ENCODE data around the gene FHL1.

The FHL1 gene

DNA sequence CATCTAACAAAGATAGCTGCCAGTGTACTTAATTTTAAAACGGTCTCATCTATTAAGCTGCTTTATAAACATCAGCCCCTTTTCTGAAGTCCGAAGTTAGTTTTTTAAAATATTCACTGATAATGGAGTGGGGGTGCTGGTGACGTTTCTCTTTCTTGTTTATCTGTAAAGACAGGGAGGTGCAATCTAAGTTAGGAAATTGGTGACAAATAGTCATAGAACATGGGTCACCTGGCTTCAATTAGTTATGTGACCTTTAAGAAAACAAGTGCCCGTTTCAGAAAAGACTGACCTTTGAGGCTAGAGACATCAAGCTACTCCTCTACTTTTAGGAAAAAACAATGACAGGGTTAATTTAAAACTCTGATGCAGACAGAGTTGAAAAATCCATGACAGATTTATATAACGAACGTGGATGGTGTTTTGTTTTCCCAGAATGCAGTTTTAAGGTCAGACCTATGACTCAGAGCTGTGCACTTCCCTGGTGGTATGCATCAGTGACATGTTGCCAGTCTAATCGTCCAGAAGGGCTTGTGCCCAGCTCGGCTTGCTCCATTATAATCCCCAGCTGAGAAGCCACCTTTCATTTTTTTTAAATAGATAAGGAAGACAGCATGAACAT is 38.2 kb downstream of the FHL1 start:
- no peak for DNase-seq (ENCODE audit: low read depth in 3 of 3)

GRCh38 chrX:136186023-136186413 is 38.7 kb downstream of the FHL1 start:
- DNase-seq (ENCODE audit: low read depth in 3 of 3), result no peak

DNA sequence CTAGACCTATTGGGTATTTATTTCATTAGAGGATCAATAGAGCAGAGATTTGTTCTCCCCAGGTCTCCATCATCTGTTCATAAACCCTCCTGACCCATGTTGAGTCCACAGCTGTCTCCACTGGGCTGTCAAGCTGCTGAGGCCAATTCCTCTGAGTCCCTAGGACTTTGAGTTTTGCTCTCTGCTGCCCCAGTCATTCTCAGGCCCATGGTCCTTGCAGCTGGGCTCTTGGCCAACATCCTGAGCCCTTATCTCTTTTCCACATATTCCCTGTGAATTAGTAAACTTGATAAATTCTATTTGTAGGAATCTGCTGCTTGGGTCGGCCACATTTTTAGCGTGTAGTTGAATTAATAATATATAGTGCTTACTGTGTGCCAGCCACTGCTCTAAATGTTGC is 41.9 kb downstream of the FHL1 start:
- DNase-seq (ENCODE audit: low read depth in 3 of 3), result no peak

DNA sequence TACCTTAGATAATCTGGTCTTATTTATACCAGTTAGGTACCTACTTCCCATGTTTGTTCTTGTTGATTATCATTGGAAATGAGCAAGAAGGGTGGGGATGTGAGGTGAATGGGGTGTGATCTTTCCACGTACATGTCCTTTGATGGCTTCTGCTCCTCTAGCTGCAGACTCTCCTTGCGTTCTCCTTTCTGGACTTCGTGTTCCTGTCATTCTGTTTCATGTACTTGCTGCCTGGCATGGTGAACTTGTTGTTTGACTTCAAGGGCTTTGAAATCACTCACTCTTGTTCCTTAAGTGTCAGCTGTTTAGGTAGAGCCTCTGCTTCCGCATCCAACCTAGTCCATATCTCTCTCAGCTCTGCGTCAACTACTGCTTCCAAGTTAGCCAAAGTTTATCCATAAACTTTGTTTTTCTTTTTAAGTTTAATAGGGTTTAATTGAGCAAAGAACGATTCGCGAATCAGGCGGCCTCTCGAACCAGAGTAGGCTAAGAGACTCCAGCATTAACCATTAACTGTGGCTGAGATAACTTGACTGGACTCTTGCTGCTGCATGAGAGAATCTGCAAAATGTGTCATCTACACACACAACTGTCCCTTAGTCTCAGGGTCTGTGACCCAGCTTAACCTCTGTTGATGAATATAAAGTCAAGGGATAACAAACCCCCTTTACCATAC is 42.8 kb downstream of the FHL1 start:
- no peak for DNase-seq (ENCODE audit: low read depth in 3 of 3)

- DNase-seq (ENCODE audit: low read depth in 3 of 3), result no peak
Observed at GRCh38 chrX:136191171-136191570, 43.8 kb downstream of the FHL1 start.

GRCh38 chrX:136192135-136192534 is 44.8 kb downstream of the FHL1 start:
- no peak for DNase-seq (ENCODE audit: low read depth in 3 of 3)

DNA sequence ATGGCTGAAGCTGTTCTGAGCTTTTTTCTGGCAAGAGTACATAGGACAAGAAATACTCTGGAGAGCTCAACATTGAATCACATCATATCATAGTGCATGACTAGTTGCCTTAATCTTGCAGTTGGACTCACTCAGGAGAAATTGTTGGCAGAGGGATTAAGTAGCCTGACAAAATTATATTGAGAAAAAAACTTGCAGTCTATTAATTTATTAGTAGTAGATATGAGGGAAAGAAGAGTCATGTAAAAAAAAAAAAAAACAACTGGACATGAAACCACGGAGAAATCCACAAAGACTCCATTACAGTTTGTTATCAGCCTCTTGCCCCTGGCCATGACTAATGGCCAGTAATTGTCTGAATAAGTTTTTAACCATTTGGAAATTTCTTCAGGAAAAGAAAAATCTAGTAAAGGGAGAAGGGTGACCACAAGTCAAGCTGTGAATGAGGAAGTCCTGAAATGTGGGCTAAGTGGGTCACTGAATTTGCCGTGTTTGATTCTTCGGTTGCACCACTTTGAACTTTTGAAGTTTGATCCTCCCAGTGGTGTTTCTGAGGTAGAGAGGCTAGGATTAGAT is 45.6 kb downstream of the FHL1 start:
- DNase-seq (ENCODE audit: low read depth in 3 of 3), result no peak

DNA sequence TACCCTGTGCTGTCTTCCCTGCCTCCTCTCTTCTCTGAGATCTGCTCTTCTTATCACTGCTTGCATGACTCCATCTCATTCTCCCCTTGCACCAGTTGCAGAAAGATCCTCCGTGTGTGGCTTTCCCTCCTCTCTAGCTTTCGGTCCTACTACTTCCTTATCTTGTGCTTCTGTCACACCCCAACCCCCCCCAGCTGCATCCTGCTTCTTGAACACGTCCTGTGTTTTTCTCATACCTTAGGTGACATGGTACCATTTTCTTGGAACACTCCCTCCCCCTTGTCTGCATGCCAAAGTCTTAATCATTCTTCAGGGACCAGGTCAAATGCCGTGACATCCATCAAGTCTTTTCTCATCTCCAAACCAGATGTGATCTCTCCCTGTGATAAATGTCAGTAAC is 46.4 kb downstream of the FHL1 start:
- DNase-seq (ENCODE audit: low read depth in 3 of 3), result no peak

- DNase-seq (ENCODE audit: low read depth in 3 of 3), result no peak
Observed at GRCh38 chrX:136194536-136194935, 47.2 kb downstream of the FHL1 start.

GRCh38 chrX:136195247-136195646 is 47.9 kb downstream of the FHL1 start:
- DNase-seq (ENCODE audit: low read depth in 3 of 3), result no peak

DNA sequence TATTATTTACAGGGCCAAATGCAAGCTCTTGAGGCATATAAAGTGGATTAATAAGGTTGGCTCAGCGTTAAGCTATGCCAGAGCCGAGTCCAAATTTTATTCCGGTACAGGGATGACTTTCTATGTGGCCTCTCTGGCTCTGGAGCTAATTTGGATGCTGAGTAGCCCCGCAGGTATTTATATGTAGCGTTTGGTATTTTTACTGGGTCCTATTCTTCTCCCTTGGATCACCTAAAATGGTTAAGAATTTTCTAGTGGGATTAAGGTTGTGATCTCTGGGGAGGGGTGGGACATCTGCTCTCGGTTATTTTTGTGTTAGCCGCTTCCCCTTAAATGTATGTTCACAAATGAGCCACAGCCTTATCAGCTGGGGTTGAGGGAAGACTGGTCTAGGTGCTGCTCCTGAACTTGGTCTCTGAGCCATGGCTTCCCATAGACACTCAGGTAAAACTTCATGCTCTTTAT is 49.4 kb downstream of the FHL1 start:
- no peak for DNase-seq (ENCODE audit: low read depth in 3 of 3)

GRCh38 chrX:136198010-136198409 is 50.7 kb downstream of the FHL1 start:
- DNase-seq (ENCODE audit: low read depth in 3 of 3), result no peak

DNA sequence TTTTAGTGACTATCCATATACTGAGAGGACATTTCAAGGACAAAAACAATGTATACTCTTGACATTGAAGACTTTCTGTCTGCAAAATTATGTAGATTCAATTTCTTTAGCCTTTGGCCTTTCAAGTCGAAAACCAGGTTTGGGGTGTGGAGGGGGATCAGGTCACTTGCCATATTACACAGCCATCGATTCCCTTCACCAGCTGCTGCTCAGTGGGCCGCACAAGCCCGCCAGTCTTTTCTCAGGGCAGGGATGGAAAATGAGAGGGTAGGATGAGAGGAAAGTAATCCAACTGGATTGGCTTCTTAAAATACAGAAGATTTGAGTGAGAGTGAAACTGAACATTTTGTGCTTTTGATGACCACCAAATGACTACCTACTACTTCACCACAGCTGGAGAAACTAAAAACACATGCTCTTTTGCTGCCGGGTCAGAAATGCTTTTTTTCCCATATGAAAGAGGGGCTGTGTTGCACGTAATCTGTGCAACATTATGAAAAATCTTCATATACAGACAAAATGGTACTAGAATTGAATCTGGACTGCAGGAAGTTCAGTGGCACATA is 51.4 kb downstream of the FHL1 start:
- DNase-seq (ENCODE audit: low read depth in 3 of 3), result no peak

DNA sequence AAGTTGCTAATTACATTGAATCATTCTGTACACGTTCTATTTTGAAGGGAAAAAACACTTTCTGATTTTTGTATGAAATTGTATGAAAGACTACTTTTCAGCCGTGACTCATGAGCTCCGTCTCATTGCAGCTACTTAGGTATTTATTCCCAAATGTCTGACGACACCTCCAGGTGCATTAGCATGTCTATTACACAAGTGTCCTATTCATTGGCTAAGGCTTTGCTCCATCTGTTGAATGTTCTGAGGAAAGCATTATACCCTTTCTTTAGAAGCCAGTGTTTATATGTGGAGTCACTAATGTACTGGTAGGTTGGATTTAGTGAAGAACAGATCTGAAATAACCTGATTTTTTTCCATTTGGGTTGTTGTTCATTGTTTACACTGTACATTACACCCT is 52.0 kb downstream of the FHL1 start:
- DNase-seq (ENCODE audit: low read depth in 3 of 3), result no peak

DNA sequence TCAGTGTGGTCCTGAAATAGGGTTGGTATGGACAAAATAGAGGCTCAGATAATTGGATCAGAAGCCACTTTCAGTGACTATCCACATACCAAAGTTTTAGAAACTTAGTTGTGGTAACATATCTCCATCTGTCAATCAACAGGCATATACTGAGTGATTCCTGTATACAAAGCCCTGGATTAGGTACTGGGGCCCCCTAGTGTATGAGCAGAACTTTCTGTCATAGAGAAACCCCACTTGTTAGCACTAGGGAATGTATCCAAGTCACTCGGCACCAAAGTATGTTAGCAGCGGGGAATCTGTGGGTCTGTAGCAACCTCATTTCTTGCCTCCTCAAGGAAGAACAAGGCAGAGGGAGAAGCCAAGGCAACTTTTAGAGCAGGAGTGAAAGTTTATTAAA is 53.1 kb downstream of the FHL1 start:
- DNase-seq (ENCODE audit: low read depth in 3 of 3), result no peak

DNA sequence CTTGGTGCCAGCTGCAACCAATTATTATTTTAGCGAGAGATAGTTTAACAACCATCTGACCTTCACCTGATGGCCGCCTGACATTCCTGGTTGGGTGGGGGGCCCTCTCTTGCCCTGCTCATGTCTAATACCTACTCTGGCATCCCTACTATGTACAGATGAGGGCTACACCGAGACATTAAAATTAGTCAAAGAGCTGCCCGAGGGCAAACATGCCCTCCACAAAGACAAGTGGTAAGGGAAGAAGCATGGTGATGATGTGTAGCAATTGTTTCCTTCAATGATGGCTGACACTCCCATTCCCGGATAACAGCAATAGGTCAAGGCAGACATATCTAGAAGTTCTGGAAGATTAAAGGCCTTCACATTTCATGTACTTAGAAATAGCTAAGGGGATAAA is 54.3 kb downstream of the FHL1 start:
- DNase-seq (ENCODE audit: low read depth in 3 of 3), result no peak

GRCh38 chrX:136202889-136203288 is 55.6 kb downstream of the FHL1 start:
- DNase-seq (ENCODE audit: low read depth in 3 of 3), result no peak

GRCh38 chrX:136203438-136203837 is 56.1 kb downstream of the FHL1 start:
- no peak for DNase-seq (ENCODE audit: low read depth in 3 of 3)

GRCh38 chrX:136203951-136204350 is 56.6 kb downstream of the FHL1 start:
- DNase-seq (ENCODE audit: low read depth in 3 of 3), result no peak

DNA sequence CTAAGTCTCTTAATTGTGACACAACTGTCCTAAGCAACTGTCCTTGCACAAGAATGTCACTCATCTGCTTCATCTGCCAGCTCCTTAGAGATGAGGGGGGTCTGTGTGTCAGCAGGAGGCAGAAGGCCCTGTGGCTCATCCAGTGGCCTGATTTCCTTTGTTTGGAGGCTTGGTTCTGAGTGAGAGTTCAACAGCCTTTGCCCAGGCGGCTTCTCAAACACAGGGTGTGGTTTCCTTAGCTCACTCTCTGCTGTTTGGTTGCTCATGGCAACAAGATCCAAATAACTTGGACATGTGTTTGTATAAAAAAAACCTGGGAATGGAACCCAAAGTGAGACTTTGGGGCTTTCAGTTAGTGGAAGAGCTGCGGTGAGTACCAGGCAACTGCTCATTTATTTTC is 57.2 kb downstream of the FHL1 start:
- DNase-seq (ENCODE audit: low read depth in 3 of 3), result no peak

- no peak for DNase-seq (ENCODE audit: low read depth in 3 of 3)
Observed at GRCh38 chrX:136205882-136206380, 58.6 kb downstream of the FHL1 start.

- no peak for DNase-seq (ENCODE audit: low read depth in 3 of 3)
Observed at GRCh38 chrX:136206916-136207315, 59.6 kb downstream of the FHL1 start.

DNA sequence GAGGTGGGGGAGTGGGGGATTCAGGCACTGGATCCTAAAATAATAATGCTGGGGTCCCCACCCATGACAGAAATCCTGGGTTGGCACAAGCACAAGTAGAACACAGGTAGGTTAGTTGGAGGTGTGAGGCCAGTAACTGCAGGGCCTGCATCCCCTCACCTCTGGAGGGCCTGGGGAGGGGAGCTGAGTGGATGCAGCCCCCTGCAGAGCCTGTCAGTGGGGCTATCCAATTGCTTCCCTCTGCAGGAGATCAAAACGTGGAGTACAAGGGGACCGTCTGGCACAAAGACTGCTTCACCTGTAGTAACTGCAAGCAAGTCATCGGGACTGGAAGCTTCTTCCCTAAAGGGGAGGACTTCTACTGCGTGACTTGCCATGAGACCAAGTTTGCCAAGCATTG is 60.2 kb downstream of the FHL1 start:
- no peak for DNase-seq (ENCODE audit: low read depth in 3 of 3)
